Nephron (organoid): ENCODE measurements around the gene TUFT1.
A peak's percentile ranks its signal among the peaks of the same experiment; 100 is the strongest.

Experiments used
- H3K27ac Mint-ChIP-seq, 3 experiments: 2 replicates each; pipeline ENCODE4 v1.8.0; 2020; ENCODE audit warnings: mixed read lengths in 3 of 3, mild to moderate bottlenecking in 2 of 3, moderate library complexity in 1 of 3
- H3K27me3 Mint-ChIP-seq: 2 replicates; pipeline ENCODE4 v1.8.0; 2021; ENCODE audit warnings: low read depth, mild to moderate bottlenecking, moderate library complexity, mixed read lengths
- H3K36me3 Mint-ChIP-seq: 2 replicates; pipeline ENCODE4 v1.8.0; 2020; ENCODE audit warnings: low read depth, mixed read lengths
- H3K4me1 Mint-ChIP-seq: 2 replicates; pipeline ENCODE4 v1.8.0; 2020; ENCODE audit warnings: mixed read lengths
- H3K4me3 Mint-ChIP-seq, 3 experiments: 2 replicates each; pipeline ENCODE4 v1.8.0; 2020; ENCODE audit warnings: mild to moderate bottlenecking in 3 of 3, mixed read lengths in 3 of 3, moderate library complexity in 2 of 3
- H3K9me3 Mint-ChIP-seq: 2 replicates; pipeline ENCODE4 v1.8.0; 2020; ENCODE audit warnings: mixed read lengths
- CTCF ChIP-seq, 3 experiments: fragments of 200-600 bp; sonication (generic); IDR thresholded peaks; one replicate each; pipeline ENCODE4 v1.5.0; 2021; ENCODE audit warnings: antibody characterized with exemption in 3 of 3; ENCODE audit not compliant: unreplicated experiment in 3 of 3

Gene TUFT1

DNA sequence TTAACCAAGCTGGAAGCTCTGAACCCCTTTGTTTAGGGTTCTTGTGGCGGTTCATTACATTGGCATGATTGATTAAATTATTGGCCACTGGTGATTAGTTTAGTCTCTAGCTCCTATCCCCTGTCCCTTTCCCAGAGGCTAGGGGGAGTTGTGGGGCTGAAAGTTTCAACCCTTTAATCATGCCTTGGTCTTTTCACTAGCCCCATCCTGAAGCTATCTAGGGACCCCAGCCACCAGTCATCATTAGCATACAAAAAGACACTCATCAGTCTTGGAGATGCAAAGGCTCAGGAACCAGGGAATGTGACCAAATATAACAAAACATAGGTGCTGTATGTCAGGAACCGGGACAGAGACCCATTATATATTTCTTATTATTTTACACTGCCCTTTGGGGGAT, 37.1 kb downstream of the TUFT1 start:
- TF ChIP-seq CTCF (IDR thresholded peaks at IDR 0.05; ENCODE audit: unreplicated experiment in 3 of 3) = no peak

GRCh38 chr1:151578941-151579340, 38.8 kb downstream of the TUFT1 start:
- Mint-ChIP-seq H3K27ac (no peak overlapping the region), H3K9me3 (no peaks in the 10 kb centered on the region), H3K4me3 (no peak overlapping the region), H3K36me3 (peaks cover 13% of the 10 kb centered on the region), H3K4me1 (peaks cover 33% of the 10 kb centered on the region), H3K27me3 (no peaks in the 10 kb centered on the region)
- TF ChIP-seq CTCF (IDR thresholded peaks at IDR 0.05; ENCODE audit: unreplicated experiment in 3 of 3) = no peak

More for the DNA sequence above, 37.1 kb downstream of the TUFT1 start:
- H3K36me3 Mint-ChIP-seq = peaks cover 13% of the 10 kb centered on the region
- H3K27me3 Mint-ChIP-seq = no peaks in the 10 kb centered on the region
- no peak overlapping the region for H3K4me3 Mint-ChIP-seq
- no peaks in the 10 kb centered on the region for H3K9me3 Mint-ChIP-seq
- H3K27ac Mint-ChIP-seq = no peak overlapping the region
- H3K4me1 Mint-ChIP-seq = peaks cover 17% of the 10 kb centered on the region

- H3K27ac Mint-ChIP-seq = no peak overlapping the region
- peaks cover 13% of the 10 kb centered on the region for H3K36me3 Mint-ChIP-seq
- no peak for TF ChIP-seq CTCF (IDR thresholded peaks at IDR 0.05; ENCODE audit: unreplicated experiment in 3 of 3)
- H3K4me3 Mint-ChIP-seq = no peak overlapping the region
- H3K27me3 Mint-ChIP-seq = no peaks in the 10 kb centered on the region
- H3K4me1 Mint-ChIP-seq = peaks cover 40% of the 10 kb centered on the region
- H3K9me3 Mint-ChIP-seq = no peaks in the 10 kb centered on the region
These were observed 39.5 kb downstream of the TUFT1 start for GRCh38 chr1:151579436-151580225.

DNA sequence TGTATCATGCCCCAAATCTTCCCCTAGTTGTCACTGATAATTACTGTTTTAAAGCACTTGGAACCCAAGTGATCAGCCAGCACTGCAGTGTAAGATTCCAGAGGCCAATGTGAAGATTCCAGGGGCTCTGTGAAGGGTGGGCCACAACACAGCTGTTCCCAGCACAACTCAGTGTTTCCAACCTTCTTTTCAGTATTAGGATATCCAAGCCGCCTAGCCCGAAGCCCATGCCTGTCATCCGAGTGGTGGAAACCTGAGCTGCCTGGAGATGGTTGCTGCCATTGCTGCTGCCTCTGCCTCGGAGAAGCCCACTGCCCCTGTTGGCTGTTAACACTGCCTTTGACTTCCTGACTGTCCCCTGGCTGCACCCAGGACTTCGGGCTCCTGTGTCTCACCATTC, 41.3 kb downstream of the TUFT1 start:
- Mint-ChIP-seq H3K27me3 (no peaks in the 10 kb centered on the region), H3K4me1 (peaks cover 52% of the 10 kb centered on the region), H3K4me3 (no peak overlapping the region), H3K27ac (peak overlapping the region in 2 of 3 experiments; percentile 60 to 71), H3K36me3 (peaks cover 6% of the 10 kb centered on the region), H3K9me3 (no peaks in the 10 kb centered on the region)
- no peak for TF ChIP-seq CTCF (IDR thresholded peaks at IDR 0.05; ENCODE audit: unreplicated experiment in 3 of 3)

- Mint-ChIP-seq H3K9me3 (no peaks in the 10 kb centered on the region), H3K27me3 (no peaks in the 10 kb centered on the region), H3K4me1 (peaks cover 56% of the 10 kb centered on the region), H3K36me3 (peaks cover 6% of the 10 kb centered on the region), H3K4me3 (no peak overlapping the region), H3K27ac (peak overlapping the region in 2 of 3 experiments; percentile 68 to 71)
- no peak for TF ChIP-seq CTCF (IDR thresholded peaks at IDR 0.05; ENCODE audit: unreplicated experiment in 3 of 3)
These were observed 41.8 kb downstream of the TUFT1 start for GRCh38 chr1:151581921-151582320.

DNA sequence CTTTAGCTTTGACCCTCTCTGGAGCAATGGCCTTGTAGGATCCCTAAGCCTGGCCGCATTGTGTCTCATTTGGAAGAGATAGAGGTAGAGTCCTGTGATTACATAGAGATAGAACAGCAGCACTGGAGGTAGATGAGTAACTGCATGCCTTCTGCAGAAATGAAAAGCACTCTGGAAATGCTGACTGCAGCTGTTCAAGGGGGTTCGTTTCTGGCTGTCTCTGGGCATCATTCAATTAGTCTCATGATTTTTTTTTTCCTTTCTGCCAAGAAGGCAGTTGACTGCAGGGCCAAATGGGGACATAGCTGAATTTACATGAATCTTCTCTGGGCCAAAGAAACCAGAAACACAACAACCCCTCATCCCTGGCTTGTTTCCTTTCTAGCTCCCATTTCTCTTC, 43.7 kb downstream of the TUFT1 start:
- no peak overlapping the region for H3K4me3 Mint-ChIP-seq
- H3K9me3 Mint-ChIP-seq = no peaks in the 10 kb centered on the region
- no peak for TF ChIP-seq CTCF (IDR thresholded peaks at IDR 0.05; ENCODE audit: unreplicated experiment in 3 of 3)
- H3K27me3 Mint-ChIP-seq = no peaks in the 10 kb centered on the region
- peaks cover 6% of the 10 kb centered on the region for H3K36me3 Mint-ChIP-seq
- H3K27ac Mint-ChIP-seq = peak overlapping the region; percentile 22 to 60 (median 46)
- H3K4me1 Mint-ChIP-seq = peaks cover 56% of the 10 kb centered on the region
